Mesangial cell (primary cell): ENCODE measurements around the gene AMDHD2. TPM values are rescaled to one million over a fixed set of nuclear protein-coding genes. Genes with fewer than 3 reads are reported as not detected.

Experiments used
- total RNA-seq: library from RNA; depleted of rRNA; stranded (reverse); fragments of >200 nt; gene quantifications from 2 replicates; pipeline ENCODE4 v1.2.3, GENCODE V29; 2015

Gene AMDHD2, protein sequence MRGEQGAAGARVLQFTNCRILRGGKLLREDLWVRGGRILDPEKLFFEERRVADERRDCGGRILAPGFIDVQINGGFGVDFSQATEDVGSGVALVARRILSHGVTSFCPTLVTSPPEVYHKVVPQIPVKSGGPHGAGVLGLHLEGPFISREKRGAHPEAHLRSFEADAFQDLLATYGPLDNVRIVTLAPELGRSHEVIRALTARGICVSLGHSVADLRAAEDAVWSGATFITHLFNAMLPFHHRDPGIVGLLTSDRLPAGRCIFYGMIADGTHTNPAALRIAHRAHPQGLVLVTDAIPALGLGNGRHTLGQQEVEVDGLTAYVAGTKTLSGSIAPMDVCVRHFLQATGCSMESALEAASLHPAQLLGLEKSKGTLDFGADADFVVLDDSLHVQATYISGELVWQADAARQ
- 45.9 and 46.0 TPM in 2 replicates for total RNA-seq

DNA sequence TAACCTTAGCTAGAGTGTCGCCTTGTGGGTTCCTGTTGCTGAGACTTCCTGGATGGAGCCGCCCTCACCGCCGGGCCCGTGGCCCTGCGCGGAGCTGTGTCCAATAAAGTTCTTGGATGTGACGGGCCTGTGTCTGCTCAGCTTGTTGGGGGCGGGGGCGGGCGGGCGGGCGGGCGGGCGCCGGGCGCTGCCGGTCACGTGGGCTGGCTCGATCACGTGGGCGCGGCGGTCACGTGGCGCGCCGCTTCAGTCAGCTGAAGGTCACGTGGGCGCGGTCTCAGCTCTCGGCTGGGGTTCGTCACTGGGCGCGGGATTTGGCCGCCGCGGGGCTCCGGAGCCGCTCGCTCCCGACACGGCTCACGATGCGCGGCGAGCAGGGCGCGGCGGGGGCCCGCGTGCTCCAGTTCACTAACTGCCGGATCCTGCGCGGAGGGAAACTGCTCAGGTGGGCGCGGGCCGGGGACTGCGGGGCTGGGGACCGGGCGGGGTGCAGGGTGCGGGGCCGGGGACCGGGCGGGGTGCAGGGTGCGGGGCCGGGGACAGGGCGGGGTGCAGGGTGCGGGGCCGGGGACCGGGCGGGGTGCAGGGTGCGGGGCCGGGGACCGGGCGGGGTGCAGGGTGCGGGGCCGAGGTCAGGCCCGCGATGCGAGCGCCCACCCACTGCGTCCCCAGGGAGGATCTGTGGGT lies at the start of gene AMDHD2:
TSS of gene AMDHD2 (plus strand) at position 275 of the 687 bp plus-strand sequence. CDS start at position 363, 88 bp downstream.

DNA sequence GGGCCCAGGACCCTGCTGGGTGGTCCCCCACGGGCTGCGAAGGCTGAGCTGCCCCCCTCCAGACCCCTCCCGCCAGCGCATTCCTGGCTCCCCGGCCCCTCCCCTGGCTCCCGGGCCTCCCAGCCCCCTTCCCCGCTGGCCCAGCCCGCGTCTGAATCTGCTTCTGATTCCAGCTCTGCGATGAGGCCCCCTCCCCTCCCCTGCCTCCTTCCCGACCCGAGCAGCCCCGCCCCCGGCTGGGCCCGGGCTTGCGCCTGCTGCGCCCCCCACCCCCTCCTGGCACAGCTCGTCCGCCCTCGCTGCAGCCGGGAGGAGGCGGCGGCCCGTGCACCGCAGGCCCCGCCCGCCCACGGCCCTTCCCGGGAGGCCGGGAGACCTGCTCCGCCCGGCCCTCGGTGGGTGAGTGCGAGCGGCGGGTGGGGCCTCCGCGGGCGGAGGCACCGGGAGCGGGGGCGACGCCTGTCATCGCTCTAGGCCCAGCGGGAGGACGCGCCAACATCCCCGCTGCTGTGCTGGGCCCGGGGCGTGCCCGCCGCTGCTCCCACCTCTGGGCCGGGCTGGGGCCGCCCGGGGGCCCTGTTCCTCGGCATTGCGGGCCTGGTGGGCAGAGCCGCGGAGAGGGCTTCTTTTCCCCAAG lies 49.0 kb upstream of the AMDHD2 start, which contains the start of gene NTN3:
TSS of gene NTN3 (plus strand) at position 282 of the 637 bp plus-strand sequence. CDS start 405 bp downstream, outside the sequence.

DNA sequence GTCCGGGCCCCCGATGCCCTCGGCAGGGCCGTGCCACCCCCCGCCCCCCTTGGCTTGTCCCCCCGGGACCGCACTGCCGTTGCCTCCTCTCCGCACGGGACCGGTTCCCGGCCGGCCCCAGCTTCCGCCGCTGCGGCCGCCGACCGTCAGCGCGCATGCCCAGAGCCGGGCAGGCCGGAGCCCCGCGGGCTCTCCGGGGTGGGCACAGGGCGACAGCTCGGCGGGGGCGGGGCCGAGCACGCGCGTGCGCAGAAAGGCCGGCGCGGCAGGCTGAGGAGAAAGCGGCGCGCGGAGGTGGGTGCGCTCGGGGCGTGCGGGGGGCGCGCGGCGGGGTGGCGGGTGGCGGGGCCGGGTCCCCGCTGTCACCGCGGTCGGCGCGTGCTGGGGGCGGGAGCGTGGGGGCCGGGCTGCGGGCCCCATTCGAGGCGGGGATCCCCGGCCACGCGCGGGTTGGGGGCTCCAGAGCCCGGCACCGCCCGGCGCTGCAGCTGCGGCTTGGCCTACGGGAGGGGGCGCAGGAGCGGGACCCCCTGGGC lies 45.2 kb upstream of the AMDHD2 start, which contains the start of gene TBC1D24:
TSS of gene TBC1D24 (plus strand) at position 251 of the 536 bp plus-strand sequence. CDS start 21,022 bp downstream, outside the sequence.

DNA sequence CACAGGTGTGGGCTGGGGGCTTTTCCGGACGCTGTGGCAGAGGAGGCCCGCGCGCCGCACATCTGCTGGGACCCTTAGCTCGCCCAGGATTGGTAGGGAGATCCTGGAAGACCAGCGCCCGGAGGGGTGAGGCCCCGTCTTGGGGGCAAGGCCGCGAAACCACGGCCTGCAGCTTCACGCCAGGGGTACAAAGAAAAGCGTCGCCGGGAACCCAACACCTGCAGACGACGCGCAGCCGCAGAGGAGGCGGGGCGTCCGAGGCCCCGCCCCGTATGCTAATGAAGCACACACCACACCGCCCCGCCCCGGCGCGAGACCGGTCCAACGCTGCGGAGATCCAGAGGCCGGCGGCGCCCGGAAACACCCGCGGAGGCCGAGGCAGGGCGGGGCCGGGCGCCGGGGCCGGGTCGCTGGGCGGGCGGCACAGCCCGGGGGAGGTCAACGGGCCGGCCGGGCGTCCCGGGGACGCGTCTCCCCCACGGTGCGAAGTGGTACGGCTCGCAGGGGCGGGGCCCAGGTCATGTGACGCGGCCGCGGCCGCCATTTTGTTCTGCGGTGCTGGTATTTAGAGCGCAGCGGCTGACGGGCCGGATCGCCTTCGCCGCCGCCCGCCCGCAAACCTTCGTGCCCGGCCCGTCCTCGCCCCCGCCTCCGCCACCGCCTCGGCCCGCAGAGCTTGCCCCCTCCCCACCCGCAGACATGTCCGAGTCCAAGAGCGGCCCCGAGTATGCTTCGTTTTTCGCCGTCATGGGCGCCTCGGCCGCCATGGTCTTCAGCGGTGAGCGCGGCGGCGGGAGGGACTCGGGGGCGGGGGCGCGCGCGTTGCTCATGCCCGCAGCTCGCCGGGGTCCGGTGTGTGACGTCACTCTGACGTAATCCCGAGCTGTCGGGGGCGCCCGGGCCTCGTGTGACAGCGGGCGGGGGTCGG lies 6.5 kb upstream of the AMDHD2 start, which contains the start of gene ATP6V0C:
TSS of gene ATP6V0C (plus strand) at position 548 of the 928 bp plus-strand sequence. CDS start at position 700, 152 bp downstream.

DNA sequence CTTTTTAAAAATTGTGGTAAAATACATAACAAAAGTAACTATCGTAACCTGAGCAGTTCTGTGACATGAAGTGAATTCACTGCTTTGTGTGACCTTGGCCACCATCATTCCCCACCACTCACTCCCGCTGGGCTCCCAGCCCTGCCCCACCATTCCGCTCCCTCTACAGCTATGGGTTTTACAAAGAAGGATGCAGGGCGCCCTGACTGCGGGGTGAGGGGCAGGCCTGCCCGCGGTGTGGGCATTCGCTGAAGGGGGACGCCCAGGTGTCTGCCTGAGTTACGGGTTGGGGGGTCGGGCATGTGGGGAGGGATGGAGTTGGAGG lies 11.2 kb downstream of the AMDHD2 start, which contains the start of gene CEMP1:
TSS of gene CEMP1 (minus strand) at position 38 of the 325 bp plus-strand sequence. CDS start 335 bp downstream, outside the sequence.

DNA sequence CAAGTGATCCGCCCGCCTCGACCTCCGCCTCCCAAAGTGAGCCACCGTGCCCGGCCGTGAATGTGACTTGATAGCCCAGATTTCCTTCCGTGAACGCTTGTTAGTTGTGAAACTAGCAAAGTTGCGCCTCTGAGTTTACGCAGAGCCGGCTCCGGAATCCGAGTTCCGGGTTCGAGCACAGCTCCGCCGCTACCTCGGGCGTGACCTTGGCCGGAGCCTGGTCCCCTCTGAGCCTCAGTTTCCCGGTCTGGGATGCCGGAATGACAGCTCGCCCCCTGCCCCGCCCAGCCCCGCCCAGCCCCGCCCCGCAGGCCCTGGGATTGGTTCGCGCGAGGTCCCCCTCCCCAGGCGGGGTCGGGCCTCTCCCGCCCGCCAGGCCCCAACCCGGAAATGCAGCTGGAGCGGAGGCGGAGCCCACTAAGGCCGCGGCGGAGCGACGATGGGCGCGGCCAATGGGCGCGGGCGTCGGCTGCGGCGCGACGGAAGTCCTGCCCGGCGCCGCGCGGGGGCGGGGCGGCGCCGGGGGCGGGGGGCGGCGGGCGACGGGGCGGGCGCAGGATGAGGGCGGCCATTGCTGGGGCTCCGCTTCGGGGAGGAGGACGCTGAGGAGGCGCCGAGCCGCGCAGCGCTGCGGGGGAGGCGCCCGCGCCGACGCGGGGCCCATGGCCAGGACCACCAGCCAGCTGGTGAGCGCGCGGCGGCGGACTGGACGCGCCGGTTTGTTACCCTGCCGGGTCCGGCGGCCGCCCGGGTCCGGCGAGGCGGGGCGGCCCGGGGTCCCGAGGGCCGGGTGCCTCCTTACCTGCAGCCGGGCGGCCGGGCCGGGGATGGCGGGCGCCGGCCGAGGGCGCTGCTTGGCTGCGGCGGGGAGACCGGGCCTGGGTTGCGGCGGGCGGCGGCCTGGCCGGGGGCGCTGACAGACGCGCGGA lies 17.5 kb downstream of the AMDHD2 start, which contains the start of gene PDPK1:
TSS of gene PDPK1 (plus strand) at position 571 of the 929 bp plus-strand sequence. CDS start at position 663, 92 bp downstream.

Other genes starting within 250 kb of the AMDHD2 start
- gene ABCA3, start 179.6 kb upstream of the AMDHD2 start, total RNA-seq: 7.8 and 33.0 TPM in 2 replicates
- gene CCNF, start 90.9 kb upstream of the AMDHD2 start, total RNA-seq: 6.6 and 63.1 TPM in 2 replicates
- gene TEDC2, start 60.3 kb upstream of the AMDHD2 start, total RNA-seq: 5.3 and 39.9 TPM in 2 replicates
- 0.16 and 3.4 TPM in 2 replicates for gene NTN3, start 49.1 kb upstream of the AMDHD2 start, total RNA-seq
- 9.8 and 10.5 TPM in 2 replicates for gene TBC1D24, start 45.2 kb upstream of the AMDHD2 start, total RNA-seq
- gene ATP6V0C, start 6.4 kb upstream of the AMDHD2 start, total RNA-seq: 61.9 and 90.8 TPM in 2 replicates
- not detected in 2 replicates for gene CEMP1, start 11.0 kb downstream of the AMDHD2 start, total RNA-seq
- 16.6 and 18.9 TPM in 2 replicates for gene PDPK1, start 17.6 kb downstream of the AMDHD2 start, total RNA-seq
- 86.3 and 87.8 TPM in 2 replicates for gene KCTD5, start 162.2 kb downstream of the AMDHD2 start, total RNA-seq
- gene PRSS27, start 199.9 kb downstream of the AMDHD2 start, total RNA-seq: 1.3 and 2.0 TPM in 2 replicates
- 141 and 191 TPM in 2 replicates for gene SRRM2, start 232.3 kb downstream of the AMDHD2 start, total RNA-seq